ENCODE data around the gene CKMT2.

DNA sequence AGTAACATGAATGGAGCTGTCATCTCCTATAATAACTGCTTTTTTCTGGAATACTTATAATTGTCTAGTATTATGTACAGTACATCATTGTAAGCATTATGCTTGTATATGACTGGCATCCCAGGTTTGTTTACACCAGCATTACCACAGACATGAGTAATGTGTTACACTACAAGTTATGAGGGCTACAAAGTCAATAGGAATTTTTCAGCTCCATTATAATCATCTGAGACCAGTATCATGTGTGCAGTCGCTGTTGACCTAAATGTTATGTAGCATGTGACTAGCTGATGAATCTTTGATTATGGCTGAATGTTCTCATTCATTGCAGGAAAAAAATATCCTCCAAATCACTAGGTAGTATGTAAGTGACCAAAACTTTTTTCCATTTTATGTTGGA is 70.4 kb downstream of the CKMT2 start:
- TF ChIP-seq, protein P1, sequence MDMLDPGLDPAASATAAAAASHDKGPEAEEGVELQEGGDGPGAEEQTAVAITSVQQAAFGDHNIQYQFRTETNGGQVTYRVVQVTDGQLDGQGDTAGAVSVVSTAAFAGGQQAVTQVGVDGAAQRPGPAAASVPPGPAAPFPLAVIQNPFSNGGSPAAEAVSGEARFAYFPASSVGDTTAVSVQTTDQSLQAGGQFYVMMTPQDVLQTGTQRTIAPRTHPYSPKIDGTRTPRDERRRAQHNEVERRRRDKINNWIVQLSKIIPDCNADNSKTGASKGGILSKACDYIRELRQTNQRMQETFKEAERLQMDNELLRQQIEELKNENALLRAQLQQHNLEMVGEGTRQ (IDR thresholded peaks at IDR 0.05; ENCODE audit: low read length) = no peak
- TF ChIP-seq EZH2 (IDR thresholded peaks at IDR 0.05; ENCODE audit: low read depth, low read length, severe bottlenecking) (no peak), ASH2L (IDR thresholded peaks at IDR 0.05; ENCODE audit: low read length) (no peak), NRF1 (IDR thresholded peaks at IDR 0.05; ENCODE audit: low read depth, low read length) (no peak), CREB1 (IDR thresholded peaks at IDR 0.05) (no peak)
- TF ChIP-seq, protein P2, sequence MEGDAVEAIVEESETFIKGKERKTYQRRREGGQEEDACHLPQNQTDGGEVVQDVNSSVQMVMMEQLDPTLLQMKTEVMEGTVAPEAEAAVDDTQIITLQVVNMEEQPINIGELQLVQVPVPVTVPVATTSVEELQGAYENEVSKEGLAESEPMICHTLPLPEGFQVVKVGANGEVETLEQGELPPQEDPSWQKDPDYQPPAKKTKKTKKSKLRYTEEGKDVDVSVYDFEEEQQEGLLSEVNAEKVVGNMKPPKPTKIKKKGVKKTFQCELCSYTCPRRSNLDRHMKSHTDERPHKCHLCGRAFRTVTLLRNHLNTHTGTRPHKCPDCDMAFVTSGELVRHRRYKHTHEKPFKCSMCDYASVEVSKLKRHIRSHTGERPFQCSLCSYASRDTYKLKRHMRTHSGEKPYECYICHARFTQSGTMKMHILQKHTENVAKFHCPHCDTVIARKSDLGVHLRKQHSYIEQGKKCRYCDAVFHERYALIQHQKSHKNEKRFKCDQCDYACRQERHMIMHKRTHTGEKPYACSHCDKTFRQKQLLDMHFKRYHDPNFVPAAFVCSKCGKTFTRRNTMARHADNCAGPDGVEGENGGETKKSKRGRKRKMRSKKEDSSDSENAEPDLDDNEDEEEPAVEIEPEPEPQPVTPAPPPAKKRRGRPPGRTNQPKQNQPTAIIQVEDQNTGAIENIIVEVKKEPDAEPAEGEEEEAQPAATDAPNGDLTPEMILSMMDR (IDR thresholded peaks at IDR 0.05; ENCODE audit: control extremely low read depth in 1 of 3, insufficient read depth in 1 of 3, low read depth in 1 of 3, low read length in 3 of 3) = no peak

Data from H1 (cell line).